ENCODE results near the gene PRDM16. TPM values are rescaled to one million over a fixed set of nuclear protein-coding genes. Genes with fewer than 3 reads are reported as not detected.

PRDM16 gene
- polyA plus RNA-seq, 1 donor from 2014 or later: 0.21 TPM

GRCh38 chr1:3072391-3073185 lies 3.6 kb downstream of the PRDM16 start:
- Histone ChIP-seq H4K20me1 (ENCODE audit: insufficient read depth) (no peaks in the 10 kb centered on the region), H3K9me2 (ENCODE audit: insufficient read depth, low read length) (no peaks in the 10 kb centered on the region), H3F3A (ENCODE audit: insufficient read depth, low read length, poor library complexity, severe bottlenecking) (no peaks in the 10 kb centered on the region), H3K4me2 (ENCODE audit: low read length) (no peak overlapping the region), H3K79me2 (replicated peaks; ENCODE audit: insufficient read depth, low read length) (peaks cover 81% of the 10 kb centered on the region), H3K27ac (ENCODE audit: low read length) (no peak overlapping the region), H3K27me3 (ENCODE audit: insufficient read depth, low read depth, low read length) (peaks cover 52% of the 10 kb centered on the region), H3K9ac (ENCODE audit: low read length) (peak overlapping the region; percentile 42), H3K9me3 (ENCODE audit: low read length) (no peaks in the 10 kb centered on the region), H3K36me3 (ENCODE audit: insufficient read depth, low read length) (no peaks in the 10 kb centered on the region), H3K4me3 (ENCODE audit: low read length) (peak overlapping the region; percentile 54), H2AFZ (ENCODE audit: low read depth, low read length) (no peak overlapping the region)
- TF ChIP-seq, protein P1, sequence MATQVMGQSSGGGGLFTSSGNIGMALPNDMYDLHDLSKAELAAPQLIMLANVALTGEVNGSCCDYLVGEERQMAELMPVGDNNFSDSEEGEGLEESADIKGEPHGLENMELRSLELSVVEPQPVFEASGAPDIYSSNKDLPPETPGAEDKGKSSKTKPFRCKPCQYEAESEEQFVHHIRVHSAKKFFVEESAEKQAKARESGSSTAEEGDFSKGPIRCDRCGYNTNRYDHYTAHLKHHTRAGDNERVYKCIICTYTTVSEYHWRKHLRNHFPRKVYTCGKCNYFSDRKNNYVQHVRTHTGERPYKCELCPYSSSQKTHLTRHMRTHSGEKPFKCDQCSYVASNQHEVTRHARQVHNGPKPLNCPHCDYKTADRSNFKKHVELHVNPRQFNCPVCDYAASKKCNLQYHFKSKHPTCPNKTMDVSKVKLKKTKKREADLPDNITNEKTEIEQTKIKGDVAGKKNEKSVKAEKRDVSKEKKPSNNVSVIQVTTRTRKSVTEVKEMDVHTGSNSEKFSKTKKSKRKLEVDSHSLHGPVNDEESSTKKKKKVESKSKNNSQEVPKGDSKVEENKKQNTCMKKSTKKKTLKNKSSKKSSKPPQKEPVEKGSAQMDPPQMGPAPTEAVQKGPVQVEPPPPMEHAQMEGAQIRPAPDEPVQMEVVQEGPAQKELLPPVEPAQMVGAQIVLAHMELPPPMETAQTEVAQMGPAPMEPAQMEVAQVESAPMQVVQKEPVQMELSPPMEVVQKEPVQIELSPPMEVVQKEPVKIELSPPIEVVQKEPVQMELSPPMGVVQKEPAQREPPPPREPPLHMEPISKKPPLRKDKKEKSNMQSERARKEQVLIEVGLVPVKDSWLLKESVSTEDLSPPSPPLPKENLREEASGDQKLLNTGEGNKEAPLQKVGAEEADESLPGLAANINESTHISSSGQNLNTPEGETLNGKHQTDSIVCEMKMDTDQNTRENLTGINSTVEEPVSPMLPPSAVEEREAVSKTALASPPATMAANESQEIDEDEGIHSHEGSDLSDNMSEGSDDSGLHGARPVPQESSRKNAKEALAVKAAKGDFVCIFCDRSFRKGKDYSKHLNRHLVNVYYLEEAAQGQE (IDR thresholded peaks at IDR 0.05; ENCODE audit: borderline replicate concordance): no peak
- TF ChIP-seq EZH2 (IDR thresholded peaks at IDR 0.05; ENCODE audit: borderline replicate concordance, insufficient read depth, low read length, poor library complexity, severe bottlenecking) (no peak), EP300 (conservative IDR thresholded peaks at IDR 0.05; ENCODE audit: poor library complexity, severe bottlenecking) (no peak), TAF1 (IDR thresholded peaks at IDR 0.05; ENCODE audit: low read depth) (no peak), MXI1 (conservative IDR thresholded peaks at IDR 0.05; ENCODE audit: poor library complexity, severe bottlenecking) (no peak), SMC3 (conservative IDR thresholded peaks at IDR 0.05; ENCODE audit: poor library complexity) (no peak)

- H3K27ac ChIP-seq (ENCODE audit: low read length): no peak overlapping the region
- H3K79me2 ChIP-seq (replicated peaks; ENCODE audit: insufficient read depth, low read length): peaks cover 83% of the 10 kb centered on the region
Observed at GRCh38 chr1:3073186-3073488, 4.1 kb downstream of the PRDM16 start.

More at GRCh38 chr1:3073186-3073488, 4.1 kb downstream of the PRDM16 start:
- TF ChIP-seq TAF1 (IDR thresholded peaks at IDR 0.05; ENCODE audit: low read depth) (no peak), RAD21 (conservative IDR thresholded peaks at IDR 0.05) (no peak), EZH2 (IDR thresholded peaks at IDR 0.05; ENCODE audit: borderline replicate concordance, insufficient read depth, low read length, poor library complexity, severe bottlenecking) (no peak), POLR2AphosphoS5 (IDR thresholded peaks at IDR 0.05) (no peak), EP300 (conservative IDR thresholded peaks at IDR 0.05; ENCODE audit: poor library complexity, severe bottlenecking) (no peak), MXI1 (conservative IDR thresholded peaks at IDR 0.05; ENCODE audit: poor library complexity, severe bottlenecking) (no peak)
- TF ChIP-seq, protein P1 (IDR thresholded peaks at IDR 0.05; ENCODE audit: borderline replicate concordance): no peak
- TF ChIP-seq, protein P2, sequence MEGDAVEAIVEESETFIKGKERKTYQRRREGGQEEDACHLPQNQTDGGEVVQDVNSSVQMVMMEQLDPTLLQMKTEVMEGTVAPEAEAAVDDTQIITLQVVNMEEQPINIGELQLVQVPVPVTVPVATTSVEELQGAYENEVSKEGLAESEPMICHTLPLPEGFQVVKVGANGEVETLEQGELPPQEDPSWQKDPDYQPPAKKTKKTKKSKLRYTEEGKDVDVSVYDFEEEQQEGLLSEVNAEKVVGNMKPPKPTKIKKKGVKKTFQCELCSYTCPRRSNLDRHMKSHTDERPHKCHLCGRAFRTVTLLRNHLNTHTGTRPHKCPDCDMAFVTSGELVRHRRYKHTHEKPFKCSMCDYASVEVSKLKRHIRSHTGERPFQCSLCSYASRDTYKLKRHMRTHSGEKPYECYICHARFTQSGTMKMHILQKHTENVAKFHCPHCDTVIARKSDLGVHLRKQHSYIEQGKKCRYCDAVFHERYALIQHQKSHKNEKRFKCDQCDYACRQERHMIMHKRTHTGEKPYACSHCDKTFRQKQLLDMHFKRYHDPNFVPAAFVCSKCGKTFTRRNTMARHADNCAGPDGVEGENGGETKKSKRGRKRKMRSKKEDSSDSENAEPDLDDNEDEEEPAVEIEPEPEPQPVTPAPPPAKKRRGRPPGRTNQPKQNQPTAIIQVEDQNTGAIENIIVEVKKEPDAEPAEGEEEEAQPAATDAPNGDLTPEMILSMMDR (IDR thresholded peaks at IDR 0.05; ENCODE audit: poor library complexity, severe bottlenecking): no peak
- H3F3A ChIP-seq (ENCODE audit: insufficient read depth, low read length, poor library complexity, severe bottlenecking): no peaks in the 10 kb centered on the region
- no peaks in the 10 kb centered on the region for H4K20me1 ChIP-seq (ENCODE audit: insufficient read depth)
- H3K4me2 ChIP-seq (ENCODE audit: low read length): no peak overlapping the region
- no peaks in the 10 kb centered on the region for H3K9me2 ChIP-seq (ENCODE audit: insufficient read depth, low read length)
- H2AFZ ChIP-seq (ENCODE audit: low read depth, low read length): no peak overlapping the region
- H3K9ac ChIP-seq (ENCODE audit: low read length): peak overlapping the region; percentile 42
- peak overlapping the region; percentile 54 for H3K4me3 ChIP-seq (ENCODE audit: low read length)
- peaks cover 47% of the 10 kb centered on the region for H3K27me3 ChIP-seq (ENCODE audit: insufficient read depth, low read depth, low read length)
- no peaks in the 10 kb centered on the region for H3K9me3 ChIP-seq (ENCODE audit: low read length)
- H3K36me3 ChIP-seq (ENCODE audit: insufficient read depth, low read length): no peaks in the 10 kb centered on the region

Data from neural cell (in vitro differentiated cells).